Smooth muscle cell (in vitro differentiated cells): Measurements from ENCODE around the gene PRR29. TPM values are rescaled to one million over a fixed set of nuclear protein-coding genes. Genes with fewer than 3 reads are reported as not detected.

Experiments used
- DNase-seq: peaks from one replicate; lab custom pipeline; 2025; ENCODE audit not compliant: unreplicated experiment; lab: John Stamatoyannopoulos, UW
- H2AFZ ChIP-seq: fragments of 200-600 bp; sonication (generic); 2 replicates; pipeline ENCODE4 v1.6.0; 2016; ENCODE audit warnings: antibody characterized with exemption, low read depth, mild to moderate bottlenecking
- H3F3A ChIP-seq: fragments of 200-600 bp; sonication (generic); 2 replicates; pipeline ENCODE4 v1.6.0; 2017; ENCODE audit warnings: antibody characterized with exemption, low read depth
- H3K27ac ChIP-seq: fragments of 200-600 bp; sonication (generic); 2 replicates; pipeline ENCODE4 v1.5.1; 2016; ENCODE audit warnings: low read depth, mild to moderate bottlenecking
- H3K27me3 ChIP-seq: fragments of 200-600 bp; sonication (generic); 2 replicates; pipeline ENCODE4 v1.6.1; 2016; ENCODE audit warnings: low read depth, mild to moderate bottlenecking
- H3K36me3 ChIP-seq: fragments of 200-600 bp; sonication (generic); 2 replicates; pipeline ENCODE4 v1.5.1; 2016; ENCODE audit warnings: low read depth
- H3K4me1 ChIP-seq: fragments of 200-600 bp; sonication (generic); 2 replicates; pipeline ENCODE4 v1.5.1; 2016; ENCODE audit warnings: low read depth
- H3K4me2 ChIP-seq: fragments of 200-600 bp; sonication (generic); 2 replicates; pipeline ENCODE4 v1.6.0; 2016; ENCODE audit warnings: mild to moderate bottlenecking
- H3K4me3 ChIP-seq: fragments of 200-600 bp; sonication (generic); 2 replicates; pipeline ENCODE4 v1.5.1; 2016; ENCODE audit warnings: mild to moderate bottlenecking
- H3K79me2 ChIP-seq: fragments of 200-600 bp; sonication (generic); 2 replicates; pipeline ENCODE4 v1.6.0; 2016; ENCODE audit warnings: low read depth, mild to moderate bottlenecking
- H3K9ac ChIP-seq: fragments of 200-600 bp; sonication (generic); 2 replicates; pipeline ENCODE4 v1.6.0; 2016; ENCODE audit warnings: low read depth
- H3K9me3 ChIP-seq: fragments of 200-600 bp; sonication (generic); replicated peaks from 2 replicates; pipeline ENCODE4 v1.5.1; 2016; ENCODE audit warnings: low read depth
- H4K20me1 ChIP-seq: fragments of 200-600 bp; sonication (generic); 2 replicates; pipeline ENCODE4 v1.6.0; 2016; ENCODE audit warnings: low read depth
- WGBS: methylation state at CpG from one replicate; pipeline ENCODE4 v1.1.7; 2016; ENCODE audit warnings: low lambda C conversion rate; 5-methylcytosine and 5-hydroxymethylcytosine counted together
- polyA plus RNA-seq: library from polyadenylated mRNA; unstranded; fragments of >200 nt; fragmentation: Nextera tagmentation; extraction: Ambion mirVana; gene quantifications from 2 replicates; pipeline ENCODE4 v1.2.1, GENCODE V29; 2016
- total RNA-seq: library from RNA; depleted of rRNA; stranded (reverse); fragments of >200 nt; gene quantifications from 2 replicates; pipeline ENCODE4 v1.2.3, GENCODE V29; 2014
- TF ChIP-seq, protein P1 (sequence below): fragments of 200-600 bp; sonication (generic); IDR thresholded peaks from 2 replicates; pipeline ENCODE4 v1.5.1; 2017; ENCODE audit warnings: borderline replicate concordance, mild to moderate bottlenecking, antibody characterized with exemption; ENCODE audit not compliant: insufficient read depth, poor library complexity, severe bottlenecking

PRR29 gene
- total and polyA plus RNA-seq, 2 experiments from 2014 or later, result 0.58 TPM; not detected in 1

DNA sequence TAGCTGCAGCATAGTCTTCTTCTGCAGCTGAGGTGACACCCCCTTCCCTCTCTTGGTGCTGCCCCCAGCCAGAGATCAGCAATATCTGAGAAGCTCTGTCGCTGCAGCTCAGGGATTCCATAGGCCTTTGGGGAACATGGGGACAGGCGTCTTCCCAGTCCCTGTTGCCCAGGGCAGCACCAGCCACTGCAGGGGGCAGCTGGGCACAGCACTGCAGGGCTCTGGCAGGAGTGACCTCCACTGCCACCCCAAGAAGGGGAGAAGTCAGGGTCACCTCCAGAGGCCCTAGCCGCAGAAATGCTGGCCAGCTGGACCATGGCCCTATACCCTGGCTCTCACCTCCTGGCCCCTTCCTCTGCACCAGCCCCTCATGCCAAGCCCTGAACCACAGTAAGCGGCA lies 42.4 kb upstream of the PRR29 start:
- DNase-seq, result no peak
- H4K20me1 ChIP-seq, result no peaks in the 10 kb centered on the region
- no peak overlapping the region for H3K27ac ChIP-seq
- no peak overlapping the region for H3K9ac ChIP-seq
- H3K4me2 ChIP-seq, result no peak overlapping the region
- TF ChIP-seq, protein P1, sequence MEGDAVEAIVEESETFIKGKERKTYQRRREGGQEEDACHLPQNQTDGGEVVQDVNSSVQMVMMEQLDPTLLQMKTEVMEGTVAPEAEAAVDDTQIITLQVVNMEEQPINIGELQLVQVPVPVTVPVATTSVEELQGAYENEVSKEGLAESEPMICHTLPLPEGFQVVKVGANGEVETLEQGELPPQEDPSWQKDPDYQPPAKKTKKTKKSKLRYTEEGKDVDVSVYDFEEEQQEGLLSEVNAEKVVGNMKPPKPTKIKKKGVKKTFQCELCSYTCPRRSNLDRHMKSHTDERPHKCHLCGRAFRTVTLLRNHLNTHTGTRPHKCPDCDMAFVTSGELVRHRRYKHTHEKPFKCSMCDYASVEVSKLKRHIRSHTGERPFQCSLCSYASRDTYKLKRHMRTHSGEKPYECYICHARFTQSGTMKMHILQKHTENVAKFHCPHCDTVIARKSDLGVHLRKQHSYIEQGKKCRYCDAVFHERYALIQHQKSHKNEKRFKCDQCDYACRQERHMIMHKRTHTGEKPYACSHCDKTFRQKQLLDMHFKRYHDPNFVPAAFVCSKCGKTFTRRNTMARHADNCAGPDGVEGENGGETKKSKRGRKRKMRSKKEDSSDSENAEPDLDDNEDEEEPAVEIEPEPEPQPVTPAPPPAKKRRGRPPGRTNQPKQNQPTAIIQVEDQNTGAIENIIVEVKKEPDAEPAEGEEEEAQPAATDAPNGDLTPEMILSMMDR, result no peak
- H3K79me2 ChIP-seq, result no peaks in the 10 kb centered on the region
- no peaks in the 10 kb centered on the region for H3K9me3 ChIP-seq
- no peaks in the 10 kb centered on the region for H3K27me3 ChIP-seq
- 87% methylated on average over 4 of the region's 4 CpGs for WGBS
- H3K36me3 ChIP-seq, result no peaks in the 10 kb centered on the region
- H2AFZ ChIP-seq, result no peak overlapping the region
- no peaks in the 10 kb centered on the region for H3F3A ChIP-seq
- no peak overlapping the region for H3K4me3 ChIP-seq
- H3K4me1 ChIP-seq, result no peaks in the 10 kb centered on the region

DNA sequence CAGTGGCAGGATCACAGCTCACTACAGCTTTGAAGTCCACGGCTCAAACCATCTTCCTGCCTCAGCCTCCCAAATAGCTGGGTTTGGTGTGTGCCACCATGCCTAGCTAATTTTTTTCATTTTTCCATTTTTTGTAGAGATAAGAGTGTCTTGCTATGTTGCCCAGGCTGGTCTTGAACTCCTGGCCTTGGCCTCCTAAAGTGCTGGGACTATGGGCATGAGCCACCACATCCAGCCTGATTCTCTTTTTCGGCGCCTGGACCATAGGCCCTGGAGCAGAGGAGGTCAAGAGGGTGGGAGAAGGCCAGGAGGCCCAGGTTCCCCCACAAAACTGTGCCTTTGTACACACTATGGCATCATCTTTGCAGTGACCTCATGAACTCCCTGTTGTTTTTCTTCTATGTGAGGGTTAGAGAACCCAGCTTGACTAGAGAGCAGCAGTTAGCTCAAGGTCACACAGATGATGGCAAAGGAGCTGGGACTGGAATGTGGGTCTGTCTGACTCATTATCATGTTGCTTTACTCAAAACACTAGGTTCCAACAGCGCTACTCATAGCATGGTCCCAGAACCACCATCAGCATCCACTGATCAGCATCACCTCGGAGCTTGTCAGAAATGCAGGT lies 41.7 kb upstream of the PRR29 start:
- no peak overlapping the region for H3K27ac ChIP-seq
- TF ChIP-seq, protein P1, result no peak
- H3K27me3 ChIP-seq, result no peaks in the 10 kb centered on the region
- no peak overlapping the region for H2AFZ ChIP-seq
- H3K4me2 ChIP-seq, result no peak overlapping the region
- 95% methylated on average over 5 of the region's 5 CpGs for WGBS
- no peaks in the 10 kb centered on the region for H4K20me1 ChIP-seq
- no peak overlapping the region for H3K9ac ChIP-seq
- no peaks in the 10 kb centered on the region for H3K9me3 ChIP-seq
- H3K79me2 ChIP-seq, result no peaks in the 10 kb centered on the region
- no peak for DNase-seq
- H3K4me1 ChIP-seq, result no peaks in the 10 kb centered on the region
- H3K4me3 ChIP-seq, result no peak overlapping the region
- no peaks in the 10 kb centered on the region for H3K36me3 ChIP-seq
- no peaks in the 10 kb centered on the region for H3F3A ChIP-seq

GRCh38 chr17:63960006-63960405 lies 38.1 kb upstream of the PRR29 start:
- Histone ChIP-seq H3K4me2 (no peak overlapping the region), H3K9me3 (no peaks in the 10 kb centered on the region), H3K4me1 (no peaks in the 10 kb centered on the region), H3K9ac (no peak overlapping the region), H2AFZ (no peak overlapping the region), H3K4me3 (no peak overlapping the region), H3K27me3 (no peaks in the 10 kb centered on the region), H3F3A (no peaks in the 10 kb centered on the region), H3K36me3 (no peaks in the 10 kb centered on the region), H3K27ac (no peak overlapping the region), H3K79me2 (no peaks in the 10 kb centered on the region), H4K20me1 (no peaks in the 10 kb centered on the region)
- DNase-seq, result no peak
- TF ChIP-seq, protein P1, result no peak
- 73% methylated on average over 9 of the region's 9 CpGs for WGBS

DNA sequence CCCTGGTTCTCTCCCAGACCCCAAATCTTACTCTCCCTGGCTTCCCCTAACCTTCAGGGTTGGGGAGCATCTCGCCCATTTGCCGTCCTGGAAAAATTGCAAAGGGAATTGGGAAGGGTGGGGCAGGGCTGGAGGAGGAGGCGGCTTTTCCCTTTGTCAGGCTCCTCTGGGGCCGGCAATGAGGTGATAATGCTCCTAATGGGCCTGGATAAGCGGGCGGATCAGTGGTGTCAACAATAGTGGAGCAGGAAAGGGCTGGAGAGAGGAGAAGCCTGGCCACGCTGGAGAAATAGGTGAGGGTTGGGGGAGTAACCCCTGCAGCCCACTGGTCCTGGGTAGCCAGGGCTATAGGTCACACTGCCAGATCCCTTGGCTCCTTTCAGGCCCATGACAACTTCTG lies 37.7 kb upstream of the PRR29 start:
- no peak overlapping the region for H3K4me2 ChIP-seq
- no peaks in the 10 kb centered on the region for H3F3A ChIP-seq
- H3K36me3 ChIP-seq, result no peaks in the 10 kb centered on the region
- no peak overlapping the region for H2AFZ ChIP-seq
- no peak overlapping the region for H3K27ac ChIP-seq
- TF ChIP-seq, protein P1, result no peak
- H3K27me3 ChIP-seq, result no peaks in the 10 kb centered on the region
- 27% methylated on average over 7 of the region's 7 CpGs for WGBS
- DNase-seq, result no peak
- no peaks in the 10 kb centered on the region for H3K4me1 ChIP-seq
- no peak overlapping the region for H3K4me3 ChIP-seq
- no peak overlapping the region for H3K9ac ChIP-seq
- no peaks in the 10 kb centered on the region for H4K20me1 ChIP-seq
- H3K79me2 ChIP-seq, result no peaks in the 10 kb centered on the region
- H3K9me3 ChIP-seq, result no peaks in the 10 kb centered on the region
